SJSA1 (cell line): ENCODE results near the gene ATF3. TPM values are rescaled to one million over a fixed set of nuclear protein-coding genes. Genes with fewer than 3 reads are reported as not detected.
"Not testable (repeated sequence)": the region's sequence is repeated elsewhere in the genome, so short reads cannot be mapped to it uniquely, and the experiment has no call there.

Experiments
- DNase-seq, 2 experiments: peaks; one replicate each; pipeline ENCODE4 v3.0.0-alpha.2; 2015 to 2020; ENCODE audit warnings: low spot score in 2 of 2, low read depth in 1 of 2
- H3K27ac ChIP-seq: fragments of 250-450 bp; sonication (Bioruptor Pico); 2 replicates; pipeline ENCODE4 v1.5.1; 2020; ENCODE audit warnings: mild to moderate bottlenecking, moderate library complexity
- H3K27me3 ChIP-seq: fragments of 250-450 bp; sonication (Bioruptor Pico); replicated peaks from 2 replicates; pipeline ENCODE4 v1.5.1; 2020; ENCODE audit warnings: mild to moderate bottlenecking, moderate library complexity
- H3K36me3 ChIP-seq: fragments of 250-450 bp; sonication (Bioruptor Pico); 2 replicates; pipeline ENCODE4 v1.5.1; 2020; ENCODE audit warnings: mild to moderate bottlenecking
- H3K4me1 ChIP-seq: fragments of 250-450 bp; sonication (Bioruptor Pico); replicated peaks from 2 replicates; pipeline ENCODE4 v1.6.1; 2021; ENCODE audit warnings: mild to moderate bottlenecking
- H3K4me3 ChIP-seq: fragments of 250-450 bp; sonication (Bioruptor Pico); 2 replicates; pipeline ENCODE4 v1.5.1; 2020; ENCODE audit warnings: mild to moderate bottlenecking
- H3K9me3 ChIP-seq: fragments of 250-450 bp; sonication (Bioruptor Pico); replicated peaks from 2 replicates; pipeline ENCODE4 v1.5.1; 2020; ENCODE audit warnings: mild to moderate bottlenecking
- total RNA-seq: library from RNA; depleted of rRNA; stranded (reverse); fragments of >200 nt; shearing (Covaris generic); gene quantifications from 2 replicates; pipeline ENCODE4 v1.2.3, GENCODE V29; 2014

Gene ATF3
- total RNA-seq, 1 experiment from 2014 or later = 14.9 TPM

GRCh38 chr1:212635141-212635631, 26.6 kb downstream of the ATF3 start:
- H3K27me3 ChIP-seq = no peaks in the 10 kb centered on the region
- H3K4me1 ChIP-seq = peaks cover 32% of the 10 kb centered on the region
- peak overlapping the region; percentile 21; the same call in 1 of the 2 replicates for H3K27ac ChIP-seq
- DNase-seq = peak in 1 of 2 experiments; percentile 41
- no peaks in the 10 kb centered on the region for H3K36me3 ChIP-seq
- H3K4me3 ChIP-seq = no peak overlapping the region
- 0 out of 2 replicates have a peak, but pooled peaks cover 3% of the 10 kb centered on the region for H3K9me3 ChIP-seq

DNA sequence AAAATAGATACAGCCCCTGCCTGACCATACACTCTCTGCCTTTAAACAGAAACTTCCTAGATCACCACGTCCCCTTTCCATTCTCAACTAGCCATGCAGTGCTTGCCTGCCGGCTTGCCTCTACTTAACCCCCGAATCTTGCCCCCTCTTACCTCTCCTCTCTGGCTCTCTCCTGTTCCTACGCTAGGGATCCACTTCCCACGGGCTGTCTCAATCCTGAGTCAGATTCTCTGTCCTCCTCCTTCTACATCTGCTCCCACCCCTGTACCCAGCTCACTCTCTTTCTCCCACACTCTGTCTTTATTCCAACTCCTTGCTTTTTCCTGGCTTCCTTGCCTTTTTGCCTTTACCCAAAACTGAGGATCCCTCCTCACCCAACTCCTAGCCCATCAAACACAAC, 29.3 kb downstream of the ATF3 start:
- Histone ChIP-seq H3K36me3 (no peaks in the 10 kb centered on the region), H3K4me1 (peaks cover 30% of the 10 kb centered on the region), H3K27ac (no peak overlapping the region), H3K9me3 (0 out of 2 replicates have a peak, but pooled peaks cover 3% of the 10 kb centered on the region), H3K4me3 (no peak overlapping the region), H3K27me3 (no peaks in the 10 kb centered on the region)
- no peak for DNase-seq

- Histone ChIP-seq H3K27ac (no peak overlapping the region), H3K4me1 (peaks cover 30% of the 10 kb centered on the region), H3K4me3 (no peak overlapping the region), H3K9me3 (0 out of 2 replicates have a peak, but pooled peaks cover 3% of the 10 kb centered on the region), H3K27me3 (no peaks in the 10 kb centered on the region), H3K36me3 (no peaks in the 10 kb centered on the region)
- no peak for DNase-seq
Observed at GRCh38 chr1:212638492-212639151, 30.1 kb downstream of the ATF3 start.

- not testable (repeated sequence) for H3K9me3 ChIP-seq, H3K27me3 ChIP-seq, H3K4me3 ChIP-seq, H3K36me3 ChIP-seq, DNase-seq, H3K27ac ChIP-seq
- H3K4me1 ChIP-seq = peaks cover 30% of the 10 kb centered on the region
Observed at GRCh38 chr1:212639524-212639923, 31.0 kb downstream of the ATF3 start.

DNA sequence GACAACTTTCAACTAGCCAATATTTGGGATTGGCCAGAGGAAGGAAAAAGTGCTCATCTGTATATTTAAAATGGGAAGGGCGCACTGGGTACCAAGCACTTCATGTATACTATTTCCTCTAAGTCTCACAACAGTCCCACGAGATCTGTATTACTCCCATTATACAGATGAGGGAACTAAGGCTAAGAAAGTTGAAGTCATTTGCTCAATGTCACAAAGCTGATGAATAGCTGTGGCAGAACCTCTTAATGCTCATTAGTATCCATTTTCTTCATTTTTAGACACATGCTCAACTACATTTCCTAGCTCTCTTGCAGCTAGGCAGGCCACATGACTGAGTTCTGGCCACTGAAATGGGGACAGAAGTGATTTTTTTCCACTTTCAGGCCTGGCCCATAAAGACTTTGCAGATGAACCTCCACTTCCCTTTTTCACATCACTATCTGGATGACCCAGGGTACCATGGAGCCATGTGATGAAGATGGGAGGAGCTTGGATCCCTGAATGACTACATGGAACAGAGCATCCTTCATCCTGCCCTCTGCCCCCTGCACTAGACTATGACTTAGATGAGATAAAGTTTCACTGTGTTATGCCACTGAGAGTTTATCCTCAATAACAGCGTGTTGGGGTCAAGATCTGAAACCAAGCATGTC, 31.8 kb downstream of the ATF3 start:
- H3K9me3 ChIP-seq = no peaks in the 10 kb centered on the region
- peaks cover 30% of the 10 kb centered on the region for H3K4me1 ChIP-seq
- no peaks in the 10 kb centered on the region for H3K27me3 ChIP-seq
- H3K36me3 ChIP-seq = no peaks in the 10 kb centered on the region
- H3K27ac ChIP-seq = no peak overlapping the region
- DNase-seq = peak in 1 of 2 experiments; percentile 5
- H3K4me3 ChIP-seq = no peak overlapping the region

DNA sequence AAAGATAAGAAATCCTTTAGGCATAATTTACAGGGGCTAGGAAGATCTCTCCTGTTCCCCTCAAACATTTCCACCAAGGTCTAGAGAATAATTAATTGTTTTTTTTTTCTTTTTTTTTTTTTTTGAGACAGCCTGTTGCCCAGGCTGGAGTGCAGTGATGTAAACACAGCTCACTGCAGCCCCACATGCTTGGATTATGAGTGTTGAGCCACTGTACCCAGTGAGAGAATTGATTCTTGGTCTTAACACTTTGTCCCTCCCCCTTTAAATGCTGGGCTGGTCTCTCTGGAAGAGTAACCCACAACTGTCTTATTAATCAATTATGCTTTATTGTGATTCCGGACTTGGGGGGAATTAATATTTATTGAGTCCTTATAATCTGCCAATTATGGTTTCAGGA, 33.4 kb downstream of the ATF3 start:
- DNase-seq = no peak
- Histone ChIP-seq H3K36me3 (no peaks in the 10 kb centered on the region), H3K27me3 (no peaks in the 10 kb centered on the region), H3K27ac (no peak overlapping the region), H3K4me1 (peaks cover 30% of the 10 kb centered on the region), H3K4me3 (no peak overlapping the region), H3K9me3 (no peaks in the 10 kb centered on the region)

- Histone ChIP-seq H3K27ac (no peak overlapping the region), H3K27me3 (no peaks in the 10 kb centered on the region)
- DNase-seq = no peak
Observed at GRCh38 chr1:212643877-212644276, 35.3 kb downstream of the ATF3 start.

GRCh38 chr1:212644866-212645545, 36.4 kb downstream of the ATF3 start:
- no peaks in the 10 kb centered on the region for H3K36me3 ChIP-seq
- H3K9me3 ChIP-seq = no peaks in the 10 kb centered on the region
- H3K4me1 ChIP-seq = peaks cover 29% of the 10 kb centered on the region
- DNase-seq = no peak
- no peak overlapping the region for H3K4me3 ChIP-seq
- H3K27ac ChIP-seq = peak overlapping the region; percentile 65
- no peaks in the 10 kb centered on the region for H3K27me3 ChIP-seq

More at GRCh38 chr1:212643877-212644276, 35.3 kb downstream of the ATF3 start:
- no peaks in the 10 kb centered on the region for H3K36me3 ChIP-seq
- no peak overlapping the region for H3K4me3 ChIP-seq
- H3K9me3 ChIP-seq = no peaks in the 10 kb centered on the region
- H3K4me1 ChIP-seq = peaks cover 29% of the 10 kb centered on the region

- peak overlapping the region; percentile 65 for H3K27ac ChIP-seq
- DNase-seq = peak in 1 of 2 experiments; percentile 53
- no peaks in the 10 kb centered on the region for H3K27me3 ChIP-seq
- no peak overlapping the region for H3K4me3 ChIP-seq
- no peaks in the 10 kb centered on the region for H3K9me3 ChIP-seq
- peaks cover 29% of the 10 kb centered on the region for H3K4me1 ChIP-seq
- no peaks in the 10 kb centered on the region for H3K36me3 ChIP-seq
Observed at GRCh38 chr1:212645546-212646543, 37.3 kb downstream of the ATF3 start.

DNA sequence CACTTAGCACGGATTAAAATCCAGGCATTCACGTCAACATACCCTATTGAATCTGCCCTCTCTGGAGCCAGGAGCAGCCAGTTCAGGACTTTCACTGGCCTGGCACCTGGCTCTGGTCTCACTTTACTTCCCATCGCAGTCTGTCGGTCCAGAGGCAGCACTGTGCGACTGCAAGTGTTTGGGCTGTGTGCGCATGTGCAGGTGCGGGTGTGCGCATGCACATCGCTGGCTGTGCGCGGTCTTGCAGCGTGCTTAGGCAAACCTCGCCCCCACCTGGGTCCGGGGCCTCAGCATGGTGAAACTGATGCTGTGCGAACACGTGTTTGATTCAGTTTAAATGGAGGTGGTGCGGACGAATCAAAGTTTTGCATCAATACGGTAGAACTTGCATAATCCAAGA, 38.0 kb downstream of the ATF3 start:
- H3K36me3 ChIP-seq = no peaks in the 10 kb centered on the region
- peaks cover 35% of the 10 kb centered on the region for H3K4me1 ChIP-seq
- H3K4me3 ChIP-seq = no peak overlapping the region
- H3K27ac ChIP-seq = peak overlapping the region; percentile 65
- no peaks in the 10 kb centered on the region for H3K9me3 ChIP-seq
- DNase-seq = no peak
- no peaks in the 10 kb centered on the region for H3K27me3 ChIP-seq

DNA sequence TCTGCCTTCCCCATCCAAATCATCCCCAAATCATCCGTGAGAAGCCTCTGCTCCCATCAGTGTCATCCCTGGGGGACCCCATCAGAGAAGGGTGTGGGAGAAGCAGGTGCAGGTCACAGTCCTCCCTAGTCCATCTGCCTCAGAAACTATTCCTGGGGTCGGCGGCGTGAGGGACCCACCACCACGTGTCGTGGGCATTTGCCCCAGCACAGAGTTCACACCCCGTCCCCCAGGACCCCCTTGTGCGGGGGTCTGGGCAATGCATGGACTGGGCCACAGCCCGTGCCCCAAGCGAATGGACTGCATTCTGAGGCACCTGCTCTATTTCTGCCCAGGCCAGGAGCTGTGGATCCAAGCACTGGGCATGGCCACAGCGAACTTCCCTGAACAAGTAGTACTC, 38.4 kb downstream of the ATF3 start:
- Histone ChIP-seq H3K4me3 (no peak overlapping the region), H3K4me1 (peaks cover 39% of the 10 kb centered on the region), H3K36me3 (no peaks in the 10 kb centered on the region), H3K27me3 (no peaks in the 10 kb centered on the region), H3K9me3 (no peaks in the 10 kb centered on the region), H3K27ac (peak overlapping the region; percentile 65; the same call in 1 of the 2 replicates)
- DNase-seq = no peak

DNA sequence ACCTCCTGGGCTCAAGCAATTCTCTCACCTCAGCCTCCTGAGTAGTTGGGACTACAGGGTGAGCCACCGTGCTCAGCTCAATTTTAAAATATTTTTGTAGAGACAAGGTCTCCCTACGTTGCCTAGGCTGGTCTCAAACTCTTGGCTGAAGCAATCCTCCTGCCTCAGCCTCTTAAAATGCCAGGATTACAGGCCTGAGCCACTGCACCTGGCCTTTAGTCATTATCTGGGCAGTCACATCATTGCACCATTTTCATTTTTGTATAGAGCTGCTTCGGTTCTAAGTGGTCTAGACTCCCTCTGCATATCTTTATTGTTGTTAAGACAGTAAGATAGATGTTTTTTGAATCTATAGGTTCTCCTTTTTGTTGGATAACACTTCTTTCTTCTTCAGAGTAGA, 39.9 kb downstream of the ATF3 start:
- Histone ChIP-seq H3K9me3 (no peaks in the 10 kb centered on the region), H3K27ac (no peak overlapping the region), H3K4me1 (peaks cover 44% of the 10 kb centered on the region), H3K27me3 (no peaks in the 10 kb centered on the region), H3K4me3 (no peak overlapping the region), H3K36me3 (no peaks in the 10 kb centered on the region)
- no peak for DNase-seq

DNA sequence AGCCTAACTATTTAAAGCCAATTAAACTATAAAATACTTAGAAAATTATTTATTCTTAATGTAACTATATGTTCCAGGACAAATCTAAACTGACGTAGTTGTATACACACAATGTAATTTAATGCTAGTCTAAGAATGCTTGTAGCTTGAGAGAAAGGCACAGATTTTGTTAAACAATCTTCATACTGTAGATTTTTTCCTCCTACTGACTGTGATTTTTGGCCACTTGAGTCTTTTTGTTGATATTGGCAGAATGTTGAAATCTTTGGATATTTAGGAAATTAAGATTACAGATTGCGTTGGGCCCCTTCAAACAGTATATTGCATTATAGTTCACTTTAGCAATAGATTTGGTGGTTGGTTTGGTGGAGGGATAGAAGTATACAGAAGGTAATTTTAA, 40.5 kb downstream of the ATF3 start:
- Histone ChIP-seq H3K4me3 (no peak overlapping the region), H3K9me3 (no peaks in the 10 kb centered on the region), H3K4me1 (peaks cover 44% of the 10 kb centered on the region), H3K27ac (no peak overlapping the region), H3K27me3 (no peaks in the 10 kb centered on the region), H3K36me3 (no peaks in the 10 kb centered on the region)
- no peak for DNase-seq
